ENCODE data around the gene SLC8A2. TPM values are rescaled to one million over a fixed set of nuclear protein-coding genes. Genes with fewer than 3 reads are reported as not detected.

Gene SLC8A2
- total and polyA plus RNA-seq, 2 of the 8 experiments (the other 6 are each of a cell fraction or from before 2014, with no cell fraction given), result 7.3 to 12.4 TPM

DNA sequence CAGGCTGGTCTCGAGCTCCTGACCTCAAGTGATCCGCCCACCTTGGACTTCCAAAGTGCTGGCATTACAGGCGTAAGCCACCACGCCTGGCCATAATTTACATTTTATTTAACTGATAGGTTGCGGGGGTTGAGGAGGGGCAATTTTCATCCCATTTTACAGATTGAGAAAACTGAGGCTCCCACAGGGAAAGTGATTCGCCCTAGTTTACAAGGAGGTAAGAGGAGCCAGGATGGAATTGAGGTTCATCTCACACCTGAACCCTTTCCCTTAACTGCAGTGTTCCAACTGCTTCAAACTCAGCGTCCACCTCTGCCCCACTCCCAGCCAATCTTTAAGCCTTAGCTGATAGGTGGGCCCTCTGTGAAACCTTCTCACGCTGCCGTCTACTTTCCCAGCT lies 47.2 kb upstream of the SLC8A2 start (continued):
- TF ChIP-seq, protein P1, sequence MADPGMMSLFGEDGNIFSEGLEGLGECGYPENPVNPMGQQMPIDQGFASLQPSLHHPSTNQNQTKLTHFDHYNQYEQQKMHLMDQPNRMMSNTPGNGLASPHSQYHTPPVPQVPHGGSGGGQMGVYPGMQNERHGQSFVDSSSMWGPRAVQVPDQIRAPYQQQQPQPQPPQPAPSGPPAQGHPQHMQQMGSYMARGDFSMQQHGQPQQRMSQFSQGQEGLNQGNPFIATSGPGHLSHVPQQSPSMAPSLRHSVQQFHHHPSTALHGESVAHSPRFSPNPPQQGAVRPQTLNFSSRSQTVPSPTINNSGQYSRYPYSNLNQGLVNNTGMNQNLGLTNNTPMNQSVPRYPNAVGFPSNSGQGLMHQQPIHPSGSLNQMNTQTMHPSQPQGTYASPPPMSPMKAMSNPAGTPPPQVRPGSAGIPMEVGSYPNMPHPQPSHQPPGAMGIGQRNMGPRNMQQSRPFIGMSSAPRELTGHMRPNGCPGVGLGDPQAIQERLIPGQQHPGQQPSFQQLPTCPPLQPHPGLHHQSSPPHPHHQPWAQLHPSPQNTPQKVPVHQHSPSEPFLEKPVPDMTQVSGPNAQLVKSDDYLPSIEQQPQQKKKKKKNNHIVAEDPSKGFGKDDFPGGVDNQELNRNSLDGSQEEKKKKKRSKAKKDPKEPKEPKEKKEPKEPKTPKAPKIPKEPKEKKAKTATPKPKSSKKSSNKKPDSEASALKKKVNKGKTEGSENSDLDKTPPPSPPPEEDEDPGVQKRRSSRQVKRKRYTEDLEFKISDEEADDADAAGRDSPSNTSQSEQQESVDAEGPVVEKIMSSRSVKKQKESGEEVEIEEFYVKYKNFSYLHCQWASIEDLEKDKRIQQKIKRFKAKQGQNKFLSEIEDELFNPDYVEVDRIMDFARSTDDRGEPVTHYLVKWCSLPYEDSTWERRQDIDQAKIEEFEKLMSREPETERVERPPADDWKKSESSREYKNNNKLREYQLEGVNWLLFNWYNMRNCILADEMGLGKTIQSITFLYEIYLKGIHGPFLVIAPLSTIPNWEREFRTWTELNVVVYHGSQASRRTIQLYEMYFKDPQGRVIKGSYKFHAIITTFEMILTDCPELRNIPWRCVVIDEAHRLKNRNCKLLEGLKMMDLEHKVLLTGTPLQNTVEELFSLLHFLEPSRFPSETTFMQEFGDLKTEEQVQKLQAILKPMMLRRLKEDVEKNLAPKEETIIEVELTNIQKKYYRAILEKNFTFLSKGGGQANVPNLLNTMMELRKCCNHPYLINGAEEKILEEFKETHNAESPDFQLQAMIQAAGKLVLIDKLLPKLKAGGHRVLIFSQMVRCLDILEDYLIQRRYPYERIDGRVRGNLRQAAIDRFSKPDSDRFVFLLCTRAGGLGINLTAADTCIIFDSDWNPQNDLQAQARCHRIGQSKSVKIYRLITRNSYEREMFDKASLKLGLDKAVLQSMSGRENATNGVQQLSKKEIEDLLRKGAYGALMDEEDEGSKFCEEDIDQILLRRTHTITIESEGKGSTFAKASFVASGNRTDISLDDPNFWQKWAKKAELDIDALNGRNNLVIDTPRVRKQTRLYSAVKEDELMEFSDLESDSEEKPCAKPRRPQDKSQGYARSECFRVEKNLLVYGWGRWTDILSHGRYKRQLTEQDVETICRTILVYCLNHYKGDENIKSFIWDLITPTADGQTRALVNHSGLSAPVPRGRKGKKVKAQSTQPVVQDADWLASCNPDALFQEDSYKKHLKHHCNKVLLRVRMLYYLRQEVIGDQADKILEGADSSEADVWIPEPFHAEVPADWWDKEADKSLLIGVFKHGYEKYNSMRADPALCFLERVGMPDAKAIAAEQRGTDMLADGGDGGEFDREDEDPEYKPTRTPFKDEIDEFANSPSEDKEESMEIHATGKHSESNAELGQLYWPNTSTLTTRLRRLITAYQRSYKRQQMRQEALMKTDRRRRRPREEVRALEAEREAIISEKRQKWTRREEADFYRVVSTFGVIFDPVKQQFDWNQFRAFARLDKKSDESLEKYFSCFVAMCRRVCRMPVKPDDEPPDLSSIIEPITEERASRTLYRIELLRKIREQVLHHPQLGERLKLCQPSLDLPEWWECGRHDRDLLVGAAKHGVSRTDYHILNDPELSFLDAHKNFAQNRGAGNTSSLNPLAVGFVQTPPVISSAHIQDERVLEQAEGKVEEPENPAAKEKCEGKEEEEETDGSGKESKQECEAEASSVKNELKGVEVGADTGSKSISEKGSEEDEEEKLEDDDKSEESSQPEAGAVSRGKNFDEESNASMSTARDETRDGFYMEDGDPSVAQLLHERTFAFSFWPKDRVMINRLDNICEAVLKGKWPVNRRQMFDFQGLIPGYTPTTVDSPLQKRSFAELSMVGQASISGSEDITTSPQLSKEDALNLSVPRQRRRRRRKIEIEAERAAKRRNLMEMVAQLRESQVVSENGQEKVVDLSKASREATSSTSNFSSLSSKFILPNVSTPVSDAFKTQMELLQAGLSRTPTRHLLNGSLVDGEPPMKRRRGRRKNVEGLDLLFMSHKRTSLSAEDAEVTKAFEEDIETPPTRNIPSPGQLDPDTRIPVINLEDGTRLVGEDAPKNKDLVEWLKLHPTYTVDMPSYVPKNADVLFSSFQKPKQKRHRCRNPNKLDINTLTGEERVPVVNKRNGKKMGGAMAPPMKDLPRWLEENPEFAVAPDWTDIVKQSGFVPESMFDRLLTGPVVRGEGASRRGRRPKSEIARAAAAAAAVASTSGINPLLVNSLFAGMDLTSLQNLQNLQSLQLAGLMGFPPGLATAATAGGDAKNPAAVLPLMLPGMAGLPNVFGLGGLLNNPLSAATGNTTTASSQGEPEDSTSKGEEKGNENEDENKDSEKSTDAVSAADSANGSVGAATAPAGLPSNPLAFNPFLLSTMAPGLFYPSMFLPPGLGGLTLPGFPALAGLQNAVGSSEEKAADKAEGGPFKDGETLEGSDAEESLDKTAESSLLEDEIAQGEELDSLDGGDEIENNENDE (IDR thresholded peaks at IDR 0.05; ENCODE audit: insufficient replicate concordance, low read length), result no peak
- TF ChIP-seq CBX8 (IDR thresholded peaks at IDR 0.05; ENCODE audit: borderline replicate concordance, low read depth, low read length) (no peak), CHD1 (IDR thresholded peaks at IDR 0.05; ENCODE audit: low read depth, low read length) (no peak), GTF2F1 (IDR thresholded peaks at IDR 0.05; ENCODE audit: borderline replicate concordance, low read depth, low read length) (no peak), KDM4A (IDR thresholded peaks at IDR 0.05; ENCODE audit: low read depth, low read length, severe bottlenecking) (no peak), CBX5 (IDR thresholded peaks at IDR 0.05; ENCODE audit: low read depth, low read length) (no peak), SRF (IDR thresholded peaks at IDR 0.05; ENCODE audit: low read depth, low read length) (no peak), ZNF274 (IDR thresholded peaks at IDR 0.05; ENCODE audit: borderline replicate concordance, extremely low read depth, low read length) (no peak)
- TF ChIP-seq, protein P2, sequence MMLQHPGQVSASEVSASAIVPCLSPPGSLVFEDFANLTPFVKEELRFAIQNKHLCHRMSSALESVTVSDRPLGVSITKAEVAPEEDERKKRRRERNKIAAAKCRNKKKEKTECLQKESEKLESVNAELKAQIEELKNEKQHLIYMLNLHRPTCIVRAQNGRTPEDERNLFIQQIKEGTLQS (IDR thresholded peaks at IDR 0.05; ENCODE audit: insufficient read depth, low read depth, low read length), result no peak
- TF ChIP-seq, protein P3, sequence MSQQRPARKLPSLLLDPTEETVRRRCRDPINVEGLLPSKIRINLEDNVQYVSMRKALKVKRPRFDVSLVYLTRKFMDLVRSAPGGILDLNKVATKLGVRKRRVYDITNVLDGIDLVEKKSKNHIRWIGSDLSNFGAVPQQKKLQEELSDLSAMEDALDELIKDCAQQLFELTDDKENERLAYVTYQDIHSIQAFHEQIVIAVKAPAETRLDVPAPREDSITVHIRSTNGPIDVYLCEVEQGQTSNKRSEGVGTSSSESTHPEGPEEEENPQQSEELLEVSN (IDR thresholded peaks at IDR 0.05), result no peak
